Retinal pigment epithelial cell (primary cell): Measurements from ENCODE around the gene MGAT2.

Source experiments
- DNase-seq: peaks from one replicate; pipeline ENCODE4 v3.0.0-alpha.2; 2010; ENCODE audit warnings: low read depth
- H3K4me3 ChIP-seq: 2 replicates; pipeline ENCODE4 v1.5.1; 2011; ENCODE audit warnings: mild to moderate bottlenecking, low read length, control low read depth, moderate library complexity
- TF ChIP-seq, protein P1 (sequence below): conservative IDR thresholded peaks from 2 replicates; pipeline ENCODE4 v1.5.1; 2011; ENCODE audit warnings: low read depth, low read length, control low read depth, inconsistent platforms

MGAT2 gene

DNA sequence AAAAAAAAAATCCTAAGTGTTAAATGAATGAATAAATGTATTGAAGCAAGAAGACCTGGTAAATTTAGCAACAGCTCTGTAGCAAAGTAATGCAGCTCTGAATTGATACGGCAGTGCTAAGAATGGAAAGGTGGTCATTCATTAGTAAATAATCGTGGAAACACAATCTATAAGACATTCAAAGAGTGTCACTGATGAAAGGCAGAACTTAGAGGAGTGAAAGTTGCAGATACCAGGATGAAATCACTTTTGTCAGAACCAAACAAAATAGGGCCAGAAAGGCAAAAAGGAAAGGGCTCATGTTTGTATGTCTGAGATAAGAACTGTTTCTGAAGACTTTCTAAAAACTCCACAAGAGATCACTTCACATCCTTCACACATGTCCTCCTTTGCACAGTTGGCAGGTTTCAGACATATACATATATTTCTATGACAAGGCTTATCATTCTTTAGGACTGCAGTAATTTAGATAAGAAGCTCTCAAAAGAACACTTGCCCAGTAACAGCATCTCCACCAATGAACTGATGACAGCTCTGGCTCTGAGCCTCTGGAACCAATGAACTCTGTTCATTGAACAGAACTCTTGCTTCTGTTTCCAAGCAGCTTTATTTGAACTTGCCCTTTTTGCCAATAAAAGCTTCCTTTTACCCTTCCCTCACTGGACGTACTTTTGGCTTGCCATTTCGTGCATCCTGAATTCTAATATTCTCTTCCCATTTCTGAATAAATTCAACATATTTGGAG, 26.1 kb upstream of the MGAT2 start:
- DNase-seq: peak; percentile 75
- H3K4me3 ChIP-seq: no peak overlapping the region
- TF ChIP-seq, protein P1, sequence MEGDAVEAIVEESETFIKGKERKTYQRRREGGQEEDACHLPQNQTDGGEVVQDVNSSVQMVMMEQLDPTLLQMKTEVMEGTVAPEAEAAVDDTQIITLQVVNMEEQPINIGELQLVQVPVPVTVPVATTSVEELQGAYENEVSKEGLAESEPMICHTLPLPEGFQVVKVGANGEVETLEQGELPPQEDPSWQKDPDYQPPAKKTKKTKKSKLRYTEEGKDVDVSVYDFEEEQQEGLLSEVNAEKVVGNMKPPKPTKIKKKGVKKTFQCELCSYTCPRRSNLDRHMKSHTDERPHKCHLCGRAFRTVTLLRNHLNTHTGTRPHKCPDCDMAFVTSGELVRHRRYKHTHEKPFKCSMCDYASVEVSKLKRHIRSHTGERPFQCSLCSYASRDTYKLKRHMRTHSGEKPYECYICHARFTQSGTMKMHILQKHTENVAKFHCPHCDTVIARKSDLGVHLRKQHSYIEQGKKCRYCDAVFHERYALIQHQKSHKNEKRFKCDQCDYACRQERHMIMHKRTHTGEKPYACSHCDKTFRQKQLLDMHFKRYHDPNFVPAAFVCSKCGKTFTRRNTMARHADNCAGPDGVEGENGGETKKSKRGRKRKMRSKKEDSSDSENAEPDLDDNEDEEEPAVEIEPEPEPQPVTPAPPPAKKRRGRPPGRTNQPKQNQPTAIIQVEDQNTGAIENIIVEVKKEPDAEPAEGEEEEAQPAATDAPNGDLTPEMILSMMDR: no peak

DNA sequence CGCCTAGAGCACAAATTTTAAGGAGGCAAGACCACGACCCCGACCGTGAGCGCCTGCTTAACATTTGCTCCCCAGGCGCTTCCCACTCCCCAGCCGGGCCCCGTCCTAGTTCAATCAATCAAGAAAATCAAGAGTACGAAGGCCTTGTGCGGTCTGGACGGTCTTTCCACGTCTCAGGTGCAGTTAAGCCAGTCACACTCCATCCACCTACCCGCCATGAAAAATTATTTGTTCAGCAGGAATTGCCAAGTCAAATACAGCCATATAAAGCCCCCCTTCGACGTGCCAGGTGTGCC, 22.5 kb upstream of the MGAT2 start:
- TF ChIP-seq, protein P1: no peak
- DNase-seq: no peak
- peak overlapping the region; percentile 70 for H3K4me3 ChIP-seq

DNA sequence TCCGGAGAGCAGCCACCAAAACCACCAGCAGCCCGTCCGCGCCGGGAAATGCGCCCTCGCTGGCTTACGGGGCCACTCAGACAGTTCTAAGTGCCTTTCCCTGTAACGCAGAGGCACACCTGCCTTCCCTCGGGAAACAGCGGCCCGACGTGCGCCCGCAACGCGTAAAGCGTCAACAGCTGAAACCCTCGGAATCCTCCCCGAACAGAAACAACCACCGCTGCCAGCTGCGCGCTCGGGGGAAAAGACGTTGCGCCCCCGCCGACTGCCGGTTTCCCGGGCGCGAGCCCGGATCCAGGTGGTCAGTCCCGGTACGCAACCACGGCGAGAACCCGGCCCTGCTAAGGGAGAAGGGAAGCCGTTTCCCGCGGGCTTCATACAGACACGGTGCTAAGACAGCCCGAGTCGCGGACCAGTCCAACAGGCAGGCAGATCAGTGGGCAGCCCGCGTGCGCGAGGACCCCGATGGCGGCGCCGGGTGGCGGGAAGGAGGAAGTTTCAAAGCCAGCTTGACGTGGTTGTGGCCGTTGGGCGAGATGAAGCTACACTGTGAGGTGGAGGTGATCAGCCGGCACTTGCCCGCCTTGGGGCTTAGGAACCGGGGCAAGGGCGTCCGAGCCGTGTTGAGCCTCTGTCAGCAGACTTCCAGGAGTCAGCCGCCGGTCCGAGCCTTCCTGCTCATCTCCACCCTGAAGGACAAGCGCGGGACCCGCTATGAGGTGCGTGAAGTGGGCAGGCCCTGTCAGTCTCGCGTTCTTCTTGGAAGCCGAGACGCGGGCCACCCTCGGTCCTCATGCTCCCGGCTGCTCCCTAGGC, 21.9 kb upstream of the MGAT2 start, which contains the start of gene LRR1:
TSS of gene LRR1 (plus strand) at position 456 of the 816 bp plus-strand sequence. CDS start at position 537, 81 bp downstream.
- H3K4me3 ChIP-seq: peak within 1 kb of the TSS; percentile 70
- TF ChIP-seq, protein P1: no peak
- no peak for DNase-seq

DNA sequence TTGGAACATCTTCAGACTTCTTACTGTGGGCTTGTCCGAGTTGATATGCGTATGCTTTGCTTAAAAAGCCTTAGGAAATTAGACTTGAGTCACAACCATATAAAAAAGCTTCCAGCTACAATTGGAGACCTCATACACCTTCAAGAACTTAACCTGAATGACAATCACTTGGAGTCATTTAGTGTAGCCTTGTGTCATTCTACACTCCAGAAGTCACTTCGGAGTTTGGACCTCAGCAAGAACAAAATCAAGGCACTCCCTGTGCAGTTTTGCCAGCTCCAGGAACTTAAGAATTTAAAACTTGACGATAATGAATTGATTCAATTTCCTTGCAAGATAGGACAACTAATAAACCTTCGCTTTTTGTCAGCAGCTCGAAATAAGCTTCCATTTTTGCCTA, 13.0 kb upstream of the MGAT2 start:
- DNase-seq: no peak
- H3K4me3 ChIP-seq: no peak overlapping the region
- TF ChIP-seq, protein P1: no peak

DNA sequence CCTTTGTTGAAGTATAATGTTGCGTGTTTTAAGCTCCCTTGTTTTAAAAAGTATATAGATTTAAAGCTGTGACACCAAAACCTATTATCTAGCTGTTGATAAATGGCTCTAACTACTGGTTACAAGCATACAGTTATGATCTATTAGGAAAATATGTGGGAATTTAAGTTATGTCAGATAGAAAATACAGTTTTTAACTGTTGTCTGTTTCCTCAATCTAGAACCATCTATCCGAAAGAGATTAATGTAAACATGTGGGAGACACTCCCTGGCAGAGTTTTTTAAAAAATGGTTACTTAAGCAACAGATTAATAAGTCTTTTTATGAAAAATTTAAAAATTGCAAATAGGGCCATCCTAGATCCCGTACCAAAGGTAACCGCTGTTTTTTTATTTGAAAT, 8.3 kb upstream of the MGAT2 start:
- no peak overlapping the region for H3K4me3 ChIP-seq

DNA sequence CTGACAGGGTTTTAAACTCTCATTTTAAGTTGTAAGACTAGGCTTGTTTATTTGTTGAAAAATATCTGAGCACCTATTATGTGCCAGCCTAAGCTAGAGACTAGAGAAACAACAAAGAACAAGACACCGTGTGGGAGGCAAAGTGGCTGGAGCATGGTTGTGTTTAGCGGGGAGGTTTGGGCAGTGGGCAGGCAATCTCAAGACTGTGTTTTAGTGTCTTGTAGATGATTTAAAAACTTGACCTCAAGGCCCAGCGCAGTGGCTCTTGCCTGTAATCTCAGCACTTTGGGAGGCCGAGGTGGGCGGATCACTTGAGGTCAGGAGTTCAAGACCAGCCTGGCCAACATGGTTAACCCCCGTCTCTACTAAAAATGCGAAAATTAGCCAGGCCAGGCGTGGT, 7.9 kb upstream of the MGAT2 start:
- no peak overlapping the region for H3K4me3 ChIP-seq
- TF ChIP-seq, protein P1: no peak
- no peak for DNase-seq

More for the DNA sequence above, 8.3 kb upstream of the MGAT2 start:
- TF ChIP-seq, protein P1: no peak
- no peak for DNase-seq
